IMR-90 (cell line): ENCODE measurements around the gene YIPF6. TPM values are rescaled to one million over a fixed set of nuclear protein-coding genes. Genes with fewer than 3 reads are reported as not detected.

Source experiments
- ATAC-seq: fragments of 200-7000 bp; cut with Tn5 transposase; 2 replicates; pipeline ENCODE4 v1.9.1; 2020; ENCODE audit warnings: low read depth, mild to moderate bottlenecking, moderate library complexity
- BruUV-seq: library from RNA; stranded (reverse); fragments of 400-500 nt; replicated peaks from 2 replicates; lab custom pipeline; 2021; lab: Mats Ljungman, UMichigan
- CTCF ChIA-PET: fragments of 300-600 bp; formaldehyde crosslinking; extraction: SDS; loops from one replicate; lab custom pipeline; 2021; ENCODE audit warnings: antibody characterized with exemption; lab: Yijun Ruan, JAX
- POLR2A ChIA-PET: fragments of 300-600 bp; sonication (Branson Sonifier 250); formaldehyde crosslinking; loops from one replicate; lab custom pipeline; 2022; ENCODE audit warnings: antibody characterized with exemption; ENCODE audit not compliant: unreplicated experiment; lab: Charles Lee
- DNase-seq: peaks from one replicate; pipeline ENCODE4 v3.0.0; 2013
- H2AFZ ChIP-seq: replicated peaks from 2 replicates; pipeline ENCODE3; 2013; ENCODE audit warnings: low read length, mild to moderate bottlenecking; ENCODE audit not compliant: poor library complexity
- H2AK5ac ChIP-seq: 2 replicates; pipeline ENCODE4 v1.6.1; 2013; ENCODE audit warnings: low read depth, low read length, inconsistent platforms
- H2AK9ac ChIP-seq: replicated peaks from 2 replicates; pipeline ENCODE3; 2013; ENCODE audit warnings: mild to moderate bottlenecking, low read depth, low read length, moderate library complexity; ENCODE audit not compliant: poor library complexity
- H2BK120ac ChIP-seq: 2 replicates; pipeline ENCODE4 v1.6.1; 2013; ENCODE audit warnings: low read depth, low read length, inconsistent platforms
- H2BK15ac ChIP-seq: 3 replicates; pipeline ENCODE4 v1.6.1; 2013; ENCODE audit warnings: low read depth, low read length, inconsistent platforms
- H2BK20ac ChIP-seq: 2 replicates; pipeline ENCODE4 v1.6.1; 2013; ENCODE audit warnings: low read depth, mild to moderate bottlenecking, inconsistent platforms, low read length, moderate library complexity
- H2BK5ac ChIP-seq: 2 replicates; pipeline ENCODE4 v1.6.1; 2013; ENCODE audit warnings: mild to moderate bottlenecking, low read depth, low read length, inconsistent platforms; ENCODE audit not compliant: poor library complexity, severe bottlenecking
- H3K14ac ChIP-seq: replicated peaks from 2 replicates; pipeline ENCODE4 v1.6.1; 2013; ENCODE audit warnings: low read depth, low read length, inconsistent platforms
- H3K18ac ChIP-seq: 2 replicates; pipeline ENCODE4 v1.6.1; 2013; ENCODE audit warnings: low read depth, low read length, control low read depth
- H3K23ac ChIP-seq: 2 replicates; pipeline ENCODE4 v1.6.1; 2013; ENCODE audit warnings: low read depth, low read length, inconsistent platforms
- H3K27ac ChIP-seq: 2 replicates; pipeline ENCODE4 v1.5.1; 2013; ENCODE audit warnings: mild to moderate bottlenecking, control low read depth, low read length; ENCODE audit not compliant: insufficient read depth
- H3K27me3 ChIP-seq: 2 replicates; pipeline ENCODE4 v1.6.1; 2013; ENCODE audit warnings: low read length; ENCODE audit not compliant: control insufficient read depth, insufficient read depth
- H3K36me3 ChIP-seq: 2 replicates; pipeline ENCODE4 v1.6.1; 2013; ENCODE audit warnings: low read length, mixed read lengths; ENCODE audit not compliant: control insufficient read depth, insufficient read depth
- H3K4ac ChIP-seq: 2 replicates; pipeline ENCODE4 v1.6.1; 2013; ENCODE audit warnings: low read depth, low read length, inconsistent platforms
- H3K4me1 ChIP-seq: 2 replicates; pipeline ENCODE4 v1.6.1; 2013; ENCODE audit warnings: low read length, mixed read lengths; ENCODE audit not compliant: control insufficient read depth, insufficient read depth
- H3K4me2 ChIP-seq: 2 replicates; pipeline ENCODE4 v1.6.1; 2013; ENCODE audit warnings: low read depth, mild to moderate bottlenecking, control low read depth, low read length, moderate library complexity
- H3K4me3 ChIP-seq: 2 replicates; pipeline ENCODE4 v1.5.1; 2013; ENCODE audit warnings: low read depth, mild to moderate bottlenecking, control low read depth, low read length, moderate library complexity; ENCODE audit not compliant: insufficient read depth
- H3K56ac ChIP-seq: 2 replicates; pipeline ENCODE4 v1.6.1; 2013; ENCODE audit warnings: low read length, inconsistent platforms; ENCODE audit not compliant: insufficient read depth; ENCODE audit errors: extremely low read depth
- H3K79me1 ChIP-seq, 2 experiments: 2 replicates each; pipeline ENCODE4 v1.6.1; 2013; ENCODE audit warnings: low read length in 2 of 2, inconsistent platforms in 1 of 2, low read depth in 1 of 2
- H3K9ac ChIP-seq: 2 replicates; pipeline ENCODE4 v1.6.1; 2013; ENCODE audit warnings: low read depth, low read length, control low read depth
- H3K9me1 ChIP-seq: 2 replicates; pipeline ENCODE4 v1.6.1; 2013; ENCODE audit warnings: low read length, inconsistent platforms; ENCODE audit not compliant: insufficient read depth
- H3K9me3 ChIP-seq: 2 replicates; pipeline ENCODE4 v1.6.1; 2013; ENCODE audit warnings: low read length; ENCODE audit not compliant: control insufficient read depth, insufficient read depth
- H4K20me1 ChIP-seq: 2 replicates; pipeline ENCODE4 v1.6.1; 2013; ENCODE audit warnings: low read length, inconsistent platforms; ENCODE audit not compliant: insufficient read depth
- H4K5ac ChIP-seq: 2 replicates; pipeline ENCODE4 v1.6.1; 2013; ENCODE audit warnings: mild to moderate bottlenecking, low read depth, low read length, control low read depth
- H4K8ac ChIP-seq, 2 experiments: 2 replicates each; pipeline ENCODE4 v1.6.1; 2013; ENCODE audit warnings: low read depth in 2 of 2, low read length in 2 of 2, control low read depth in 1 of 2, inconsistent platforms in 1 of 2
- H4K91ac ChIP-seq: 2 replicates; pipeline ENCODE4 v1.6.1; 2013; ENCODE audit warnings: low read depth, low read length, inconsistent platforms; ENCODE audit not compliant: insufficient read depth
- BHLHE40 ChIP-seq: fragments of 150-350 bp; IDR thresholded peaks from 2 replicates; pipeline ENCODE4 v1.6.1; 2016; ENCODE audit warnings: mild to moderate bottlenecking, low read depth, low read length
- CEBPB ChIP-seq: IDR thresholded peaks from 2 replicates; pipeline ENCODE4 v1.6.1; 2012; ENCODE audit warnings: low read depth, low read length, improper control_type of control experiment
- CHD1 ChIP-seq: IDR thresholded peaks from 2 replicates; pipeline ENCODE4 v1.6.1; 2012; ENCODE audit warnings: low read depth, low read length, improper control_type of control experiment
- CTCF ChIP-seq: conservative IDR thresholded peaks from 2 replicates; pipeline ENCODE4 v1.5.1; 2012; ENCODE audit warnings: mild to moderate bottlenecking, low read depth, low read length, improper control_type of control experiment
- ELK1 ChIP-seq: fragments of 150-350 bp; IDR thresholded peaks from 2 replicates; pipeline ENCODE4 v1.6.1; 2016; ENCODE audit warnings: low read depth, mild to moderate bottlenecking, low read length, moderate library complexity, borderline replicate concordance
- FOS ChIP-seq: fragments of 150-350 bp; IDR thresholded peaks from 2 replicates; pipeline ENCODE4 v1.6.1; 2016; ENCODE audit warnings: low read depth, low read length
- MAFK ChIP-seq: IDR thresholded peaks from 2 replicates; pipeline ENCODE4 v1.6.1; 2012; ENCODE audit warnings: low read depth, low read length, improper control_type of control experiment
- MAZ ChIP-seq: IDR thresholded peaks from 2 replicates; pipeline ENCODE4 v1.6.1; 2012; ENCODE audit warnings: low read depth, mild to moderate bottlenecking, low read length, improper control_type of control experiment, moderate library complexity, borderline replicate concordance
- MXI1 ChIP-seq: IDR thresholded peaks from 2 replicates; pipeline ENCODE4 v1.6.1; 2012; ENCODE audit warnings: low read depth, mild to moderate bottlenecking, low read length, moderate library complexity, borderline replicate concordance
- NFE2L2 ChIP-seq: fragments of 150-350 bp; IDR thresholded peaks from 2 replicates; pipeline ENCODE4 v1.6.1; 2016; ENCODE audit warnings: low read depth, mild to moderate bottlenecking, low read length
- POLR2A ChIP-seq: IDR thresholded peaks from 2 replicates; pipeline ENCODE4 v1.6.1; 2012; ENCODE audit warnings: mild to moderate bottlenecking, low read depth, low read length
- RAD21 ChIP-seq: IDR thresholded peaks from 2 replicates; pipeline ENCODE4 v1.6.1; 2012; ENCODE audit warnings: low read length, improper control_type of control experiment
- RCOR1 ChIP-seq: IDR thresholded peaks from 2 replicates; pipeline ENCODE4 v1.6.1; 2012; ENCODE audit warnings: mild to moderate bottlenecking, low read length, improper control_type of control experiment; ENCODE audit not compliant: insufficient replicate concordance
- RFX5 ChIP-seq: IDR thresholded peaks from 2 replicates; pipeline ENCODE4 v1.8.0; 2012; ENCODE audit warnings: low read depth, mild to moderate bottlenecking, low read length, moderate library complexity
- SMC3 ChIP-seq: fragments of 150-350 bp; IDR thresholded peaks from 2 replicates; pipeline ENCODE4 v1.6.1; 2016; ENCODE audit warnings: low read depth, mild to moderate bottlenecking, antibody characterized with exemption, low read length, moderate library complexity
- USF2 ChIP-seq: fragments of 150-350 bp; IDR thresholded peaks from 2 replicates; pipeline ENCODE4 v1.6.1; 2017; ENCODE audit warnings: mild to moderate bottlenecking, antibody characterized with exemption, low read length, low read depth
- WGBS, 2 experiments: methylation state at CpG; one replicate each; pipeline versions ENCODE4 v1.1.5 to v1.1.7; 2013; ENCODE audit warnings: missing lambda C conversion rate in 2 of 2; ENCODE audit not compliant: insufficient read length in 1 of 2; ENCODE audit errors: extremely low coverage in 2 of 2; 5-methylcytosine and 5-hydroxymethylcytosine counted together
- dilution Hi-C: fragments of 300-500 bp; cut with HindIII; formaldehyde crosslinking; loops from one replicate; pipeline ENCODE4 v1.14.3; 2018; ENCODE audit warnings: low sequenced_read_pairs; ENCODE audit not compliant: unreplicated experiment
- in situ Hi-C: fragments of 300-500 bp; cut with MboI; formaldehyde crosslinking; loops from 3 replicates; pipeline ENCODE4 v1.14.3; 2019; ENCODE audit warnings: low sequenced_read_pairs, inconsistent platforms, mixed read lengths
- intact Hi-C: fragments of 100-400 bp; cut with micrococcal nuclease; formaldehyde crosslinking; loops from 2 replicates; pipeline ENCODE4 v1.10.0; 2022
- polyA plus RNA-seq, 3 experiments: library from polyadenylated mRNA; depleted of rRNA; stranded (reverse); fragments of >200 nt; gene quantifications; 2 replicates each; pipeline ENCODE4 v1.2.3, GENCODE V29; 2012; ENCODE audit warnings: low replicate concordance in 1 of 3
- total RNA-seq: library from RNA; depleted of rRNA; stranded (reverse); fragments of >200 nt; gene quantifications from 2 replicates; pipeline ENCODE4 v1.2.3, GENCODE V29; 2012

Gene YIPF6
- total and polyA plus RNA-seq, 2 of the 4 experiments (the other 2 are of a cell fraction): 9.7 to 22.4 TPM

- Histone ChIP-seq H2AK9ac (no peak overlapping the region), H3K9ac (no peak overlapping the region), H4K91ac (no peak overlapping the region), H3K27me3 (peaks cover 3% of the 10 kb centered on the region), H3K79me1 (no peaks in the 10 kb centered on the region), H3K4ac (no peak overlapping the region), H4K20me1 (no peaks in the 10 kb centered on the region), H2BK120ac (no peak overlapping the region), H3K9me3 (no peaks in the 10 kb centered on the region), H2BK15ac (no peak overlapping the region), H2AFZ (no peak overlapping the region), H3K36me3 (no peaks in the 10 kb centered on the region), H4K8ac (no peak overlapping the region), H2AK5ac (no peak overlapping the region), H3K27ac (no peak overlapping the region), H4K5ac (no peak overlapping the region), H3K18ac (no peak overlapping the region), H3K4me2 (no peak overlapping the region), H2BK20ac (no peak overlapping the region), H2BK5ac (no peak overlapping the region), H3K4me3 (no peak overlapping the region), H3K4me1 (no peaks in the 10 kb centered on the region), H3K56ac (no peak overlapping the region), H3K23ac (no peak overlapping the region), H3K14ac (no peak overlapping the region), H3K9me1 (no peaks in the 10 kb centered on the region)
- BruUV-seq: no TSS peak
- no peak for DNase-seq
- WGBS, 2 experiments: no CpG with 5 or more reads among the region's 2 CpGs
- dilution Hi-C loops (no loop called here), intact Hi-C loops (no loop called here), in situ Hi-C loops (loop anchor here (10.0 kb wide), 1 partner anchor 298 kb away; no protein-coding TSS in a partner anchor)
- POLR2A ChIA-PET: no interaction called here
- no peak for ATAC-seq
- CTCF ChIA-PET: interaction anchor here (0.6 kb wide), 1 partner anchor 1662 kb away, joined by 4 read pairs; no protein-coding TSS in a partner anchor
- TF ChIP-seq CHD1: no peak
- TF ChIP-seq MAZ: no peak
- TF ChIP-seq BHLHE40: no peak
- TF ChIP-seq USF2: no peak
- no peak for TF ChIP-seq CTCF
- TF ChIP-seq RCOR1: no peak
- no peak for TF ChIP-seq NFE2L2
- TF ChIP-seq MXI1: no peak
- no peak for TF ChIP-seq FOS
- no peak for TF ChIP-seq ELK1
- TF ChIP-seq CEBPB: no peak
- TF ChIP-seq RFX5: no peak
- TF ChIP-seq POLR2A: no peak
- no peak for TF ChIP-seq RAD21
- no peak for TF ChIP-seq MAFK
- no peak for TF ChIP-seq SMC3
Measured at GRCh38 chrX:68492583-68492982, 6.3 kb upstream of the YIPF6 start.
